Glutamatergic neuron (in vitro differentiated cells): ENCODE data around the gene TUBGCP4. TPM values are rescaled to one million over a fixed set of nuclear protein-coding genes. Genes with fewer than 3 reads are reported as not detected.

ENCODE experiments used
- DNase-seq: peaks from one replicate; pipeline ENCODE4 v3.0.0; 2022
- H3K27ac Mint-ChIP-seq: one replicate; pipeline ENCODE4 v1.8.0; 2020; ENCODE audit warnings: mild to moderate bottlenecking, mixed read lengths, inconsistent platforms; ENCODE audit not compliant: unreplicated experiment
- H3K27me3 Mint-ChIP-seq: one replicate; pipeline ENCODE4 v1.8.0; 2020; ENCODE audit warnings: mild to moderate bottlenecking, moderate library complexity, mixed read lengths, inconsistent platforms; ENCODE audit not compliant: unreplicated experiment
- H3K36me3 Mint-ChIP-seq: one replicate; pipeline ENCODE4 v1.8.0; 2020; ENCODE audit warnings: mild to moderate bottlenecking, mixed read lengths, inconsistent platforms; ENCODE audit not compliant: unreplicated experiment
- H3K4me1 Mint-ChIP-seq: one replicate; pipeline ENCODE4 v1.8.0; 2020; ENCODE audit warnings: mild to moderate bottlenecking, low read depth, mixed read lengths, inconsistent platforms; ENCODE audit not compliant: unreplicated experiment
- H3K4me3 Mint-ChIP-seq: one replicate; pipeline ENCODE4 v1.8.0; 2020; ENCODE audit warnings: mild to moderate bottlenecking, mixed read lengths, inconsistent platforms; ENCODE audit not compliant: unreplicated experiment
- H3K9me3 Mint-ChIP-seq: one replicate; pipeline ENCODE4 v1.8.0; 2020; ENCODE audit warnings: mild to moderate bottlenecking, moderate library complexity, mixed read lengths, inconsistent platforms; ENCODE audit not compliant: unreplicated experiment
- total RNA-seq: library from RNA; stranded (reverse); fragmentation: NEBNext Ultra II Directional; extraction: Animal tissue kit (Norgen Biotek cat#: 25700); gene quantifications from one replicate; pipeline ENCODE4 v1.2.1, GENCODE V29; 2021; ENCODE audit not compliant: unreplicated experiment
- TF ChIP-seq, protein P1 (sequence below): fragments of 200-600 bp; sonication (generic); IDR thresholded peaks from one replicate; pipeline ENCODE4 v1.5.0; 2021; ENCODE audit not compliant: partially characterized antibody, unreplicated experiment

The TUBGCP4 gene
- total RNA-seq, 1 donor from 2014 or later: 29.9 TPM

DNA sequence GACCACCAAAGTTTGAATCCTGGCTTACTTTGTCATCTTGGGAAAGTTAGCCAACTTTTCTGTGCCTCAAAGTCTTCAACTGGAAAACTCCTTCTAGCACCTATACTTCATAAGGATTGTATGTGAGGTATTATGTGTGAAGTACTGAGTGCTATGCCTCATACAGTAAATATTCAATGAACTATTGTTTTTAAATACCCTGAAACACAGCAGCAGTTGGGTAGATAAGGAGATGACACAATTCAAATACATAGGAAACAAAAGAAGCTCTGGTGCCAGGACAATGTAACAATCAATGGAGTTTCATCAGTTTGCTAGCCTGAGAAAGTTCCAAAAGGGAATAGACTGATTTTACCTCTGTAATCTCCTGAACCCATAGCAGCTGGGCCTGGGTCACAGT is 43.3 kb downstream of the TUBGCP4 start:
- Mint-ChIP-seq H3K4me3 (no peak overlapping the region), H3K27ac (peak overlapping the region; percentile 43), H3K4me1 (no peaks in the 10 kb centered on the region), H3K27me3 (no peaks in the 10 kb centered on the region), H3K9me3 (no peaks in the 10 kb centered on the region), H3K36me3 (no peaks in the 10 kb centered on the region)
- no peak for DNase-seq
- TF ChIP-seq, protein P1, sequence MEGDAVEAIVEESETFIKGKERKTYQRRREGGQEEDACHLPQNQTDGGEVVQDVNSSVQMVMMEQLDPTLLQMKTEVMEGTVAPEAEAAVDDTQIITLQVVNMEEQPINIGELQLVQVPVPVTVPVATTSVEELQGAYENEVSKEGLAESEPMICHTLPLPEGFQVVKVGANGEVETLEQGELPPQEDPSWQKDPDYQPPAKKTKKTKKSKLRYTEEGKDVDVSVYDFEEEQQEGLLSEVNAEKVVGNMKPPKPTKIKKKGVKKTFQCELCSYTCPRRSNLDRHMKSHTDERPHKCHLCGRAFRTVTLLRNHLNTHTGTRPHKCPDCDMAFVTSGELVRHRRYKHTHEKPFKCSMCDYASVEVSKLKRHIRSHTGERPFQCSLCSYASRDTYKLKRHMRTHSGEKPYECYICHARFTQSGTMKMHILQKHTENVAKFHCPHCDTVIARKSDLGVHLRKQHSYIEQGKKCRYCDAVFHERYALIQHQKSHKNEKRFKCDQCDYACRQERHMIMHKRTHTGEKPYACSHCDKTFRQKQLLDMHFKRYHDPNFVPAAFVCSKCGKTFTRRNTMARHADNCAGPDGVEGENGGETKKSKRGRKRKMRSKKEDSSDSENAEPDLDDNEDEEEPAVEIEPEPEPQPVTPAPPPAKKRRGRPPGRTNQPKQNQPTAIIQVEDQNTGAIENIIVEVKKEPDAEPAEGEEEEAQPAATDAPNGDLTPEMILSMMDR: no peak

DNA sequence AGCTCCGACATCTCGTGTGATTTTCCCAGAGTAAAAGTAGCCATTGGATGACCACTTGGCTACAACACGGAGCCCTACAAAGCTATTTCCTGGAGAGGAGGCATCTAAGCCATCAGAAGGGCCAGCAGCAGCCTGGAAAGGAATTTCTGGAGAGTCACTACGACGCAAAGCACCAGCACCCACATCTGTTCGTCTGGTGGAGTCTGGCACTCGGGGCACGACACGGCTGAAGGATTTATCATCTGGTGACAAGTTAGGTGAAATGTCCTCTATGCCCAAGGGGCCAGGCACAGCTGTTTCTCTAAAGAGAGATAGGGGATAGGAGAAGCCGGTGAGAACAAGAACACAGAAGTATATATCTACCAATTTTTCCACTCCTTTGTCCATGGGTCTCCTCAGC is 49.5 kb downstream of the TUBGCP4 start:
- H3K36me3 Mint-ChIP-seq: peaks cover 6% of the 10 kb centered on the region
- H3K4me3 Mint-ChIP-seq: no peak overlapping the region
- H3K27ac Mint-ChIP-seq: peak overlapping the region; percentile 8

DNA sequence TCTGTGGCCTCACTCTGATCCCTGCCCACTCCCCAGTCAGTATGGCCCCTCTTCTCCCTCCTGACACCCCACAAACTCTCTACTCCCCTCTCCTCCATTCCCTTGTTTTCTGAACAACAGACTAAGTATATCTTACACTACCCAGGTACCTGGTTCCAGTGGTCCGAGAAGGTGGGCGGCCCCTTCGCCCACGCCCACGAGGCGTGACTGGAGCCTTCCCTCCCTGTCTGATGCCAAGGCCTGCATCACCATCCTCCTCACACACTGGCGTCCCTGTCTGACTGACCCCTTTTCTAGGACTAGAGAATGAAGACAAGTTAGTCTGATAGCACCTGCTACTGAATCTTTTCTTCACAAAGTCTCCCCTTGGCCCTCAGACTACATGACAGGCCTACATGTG is 50.0 kb downstream of the TUBGCP4 start:
- peaks cover 6% of the 10 kb centered on the region for H3K36me3 Mint-ChIP-seq
- H3K4me1 Mint-ChIP-seq: no peaks in the 10 kb centered on the region
- H3K9me3 Mint-ChIP-seq: peaks cover 1% of the 10 kb centered on the region
- TF ChIP-seq, protein P1: no peak
- no peaks in the 10 kb centered on the region for H3K27me3 Mint-ChIP-seq
- DNase-seq: no peak
- H3K4me3 Mint-ChIP-seq: no peak overlapping the region
- H3K27ac Mint-ChIP-seq: peak overlapping the region; percentile 8

More for the DNA sequence above, 49.5 kb downstream of the TUBGCP4 start:
- Mint-ChIP-seq H3K9me3 (peaks cover 1% of the 10 kb centered on the region), H3K4me1 (no peaks in the 10 kb centered on the region), H3K27me3 (no peaks in the 10 kb centered on the region)
- DNase-seq: no peak
- TF ChIP-seq, protein P1: no peak

DNA sequence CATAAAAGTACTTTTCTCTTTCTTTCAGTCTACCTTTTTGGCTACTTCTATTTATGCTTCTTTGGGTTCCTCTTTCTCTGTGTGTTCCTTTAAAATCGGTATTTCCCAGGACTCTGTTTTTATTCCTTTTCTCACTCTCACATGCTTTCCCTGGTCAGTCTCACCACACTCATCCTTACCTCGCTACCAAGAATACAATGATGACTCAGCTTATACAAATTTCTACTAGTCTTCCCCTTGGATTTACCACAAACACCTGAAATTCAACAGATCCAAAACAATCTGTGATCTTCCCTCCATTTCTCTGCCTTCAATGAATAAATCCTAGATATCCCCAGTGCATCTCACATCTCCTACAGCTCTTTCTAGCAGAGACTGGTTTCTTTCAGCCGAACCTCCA is 52.9 kb downstream of the TUBGCP4 start:
- no peak overlapping the region for H3K27ac Mint-ChIP-seq
- no peaks in the 10 kb centered on the region for H3K27me3 Mint-ChIP-seq
- H3K36me3 Mint-ChIP-seq: peaks cover 6% of the 10 kb centered on the region

DNA sequence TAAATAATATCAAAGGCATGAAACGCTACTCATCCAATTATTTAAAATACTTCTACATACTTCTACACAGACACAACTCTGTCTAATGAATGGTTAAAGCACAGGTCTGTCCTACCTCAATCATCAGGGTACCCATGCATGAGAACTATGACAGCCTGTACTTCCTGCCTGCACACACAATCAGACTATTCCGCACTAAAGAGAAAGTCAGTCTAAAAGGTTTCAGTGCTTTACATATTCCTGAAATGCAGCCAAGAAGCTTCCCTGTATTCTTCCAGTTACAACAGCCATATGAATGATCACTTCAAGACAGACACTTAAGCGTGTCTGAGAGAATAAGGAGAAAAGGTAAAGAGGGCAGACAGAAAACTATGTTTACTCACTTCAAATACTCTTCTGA is 58.8 kb downstream of the TUBGCP4 start:
- Mint-ChIP-seq H3K4me3 (no peak overlapping the region), H3K4me1 (no peaks in the 10 kb centered on the region), H3K9me3 (no peaks in the 10 kb centered on the region), H3K27me3 (no peaks in the 10 kb centered on the region), H3K36me3 (no peaks in the 10 kb centered on the region), H3K27ac (no peak overlapping the region)
- DNase-seq: no peak
- TF ChIP-seq, protein P1: no peak

More for the DNA sequence above, 52.9 kb downstream of the TUBGCP4 start:
- Mint-ChIP-seq H3K4me1 (no peaks in the 10 kb centered on the region), H3K9me3 (peaks cover 1% of the 10 kb centered on the region), H3K4me3 (no peak overlapping the region)
- no peak for DNase-seq
- TF ChIP-seq, protein P1: no peak
